Measurements from ENCODE around the gene GPC6. TPM values are rescaled to one million over a fixed set of nuclear protein-coding genes. Genes with fewer than 3 reads are reported as not detected.

Gene GPC6
- total and polyA plus RNA-seq, 9 of the 15 experiments (the other 6 are each of a cell fraction or from before 2014, with no cell fraction given), result under 0.01 to 0.20 (median 0.01) TPM; not detected in 4

GRCh38 chr13:93230261-93230855 lies 3.8 kb downstream of the GPC6 start:
- Histone ChIP-seq H2AFZ (ENCODE audit: low read depth, low read length) (no peak overlapping the region), H3K79me2 (ENCODE audit: control insufficient read depth, insufficient read depth, low read length) (no peaks in the 10 kb centered on the region), H3K9me3 (replicated peaks; ENCODE audit: control insufficient read depth, insufficient read depth, low read depth, low read length) (no peaks in the 10 kb centered on the region), H3K27me3 (ENCODE audit: control insufficient read depth in 2 of 2, insufficient read depth in 2 of 2, low read length in 2 of 2) (peaks cover 26 to 27% of the 10 kb centered on the region in 2 experiments; a peak in 4 of 5 replicates), H3K4me2 (ENCODE audit: insufficient read depth, low read length) (no peak overlapping the region), H3K27ac (ENCODE audit: extremely low read depth, low read depth, low read length) (no peak overlapping the region), H4K20me1 (replicated peaks; ENCODE audit: control insufficient read depth, insufficient read depth, low read length) (no peaks in the 10 kb centered on the region), H3K9ac (ENCODE audit: insufficient read depth in 1 of 2, low read depth in 2 of 2, low read length in 2 of 2) (no peak overlapping the region), H3K36me3 (ENCODE audit: control insufficient read depth, insufficient read depth, low read length) (no peaks in the 10 kb centered on the region), H3K9me1 (ENCODE audit: control insufficient read depth, insufficient read depth, low read length) (no peaks in the 10 kb centered on the region), H3K4me3 (no peak overlapping the region), H3K4me1 (replicated peaks in 1 of 2; ENCODE audit: control insufficient read depth in 2 of 2, insufficient read depth in 2 of 2, low read length in 2 of 2) (peaks cover 0 to 19% of the 10 kb centered on the region in 2 experiments; a peak in 2 of 5 replicates)
- CTCF ChIA-PET (ENCODE audit: low intra/inter-chr PET ratio), result no interaction called here
- no peak for DNase-seq (ENCODE audit: extremely low read depth in 1 of 4, low spot score in 3 of 4)
- in situ Hi-C loops (cut with MboI), result no loop called here
- no peak for TF ChIP-seq ZFX (CRISPR knock-in tag; IDR thresholded peaks at IDR 0.05)
- TF ChIP-seq HOMEZ (CRISPR knock-in tag; IDR thresholded peaks at IDR 0.05), result no peak
- TF ChIP-seq ZMIZ1 (IDR thresholded peaks at IDR 0.05; ENCODE audit: low read depth in 2 of 2, low read length in 2 of 2), result no peak
- TF ChIP-seq EZH2 (IDR thresholded peaks at IDR 0.05; ENCODE audit: borderline replicate concordance, low read depth, low read length), result no peak
- no peak for FAIRE-seq
- intact Hi-C loops (cut with micrococcal nuclease), result no loop called here
- POLR2A ChIA-PET, result interaction anchor here (0.6 kb wide), 1 partner anchor 21 kb away, joined by 3 read pairs; no protein-coding TSS in a partner anchor
- no TSS peak for BruUV-seq (replicated peaks)
- no peak for ATAC-seq
